HL-60 (cell line): Measurements from ENCODE around the gene COL9A1.

ENCODE experiments used
- DNase-seq, 2 experiments: peaks; one replicate each; pipeline ENCODE4 v3.0.0-alpha.2; 2010 to 2020; ENCODE audit warnings: low read depth in 1 of 2, low spot score in 1 of 2
- H3K27ac ChIP-seq: fragments of 250-450 bp; sonication (Bioruptor Pico); replicated peaks from 2 replicates; pipeline ENCODE4 v1.5.1; 2020; ENCODE audit warnings: mild to moderate bottlenecking, moderate library complexity
- H3K27me3 ChIP-seq: fragments of 250-450 bp; sonication (Bioruptor Pico); 2 replicates; pipeline ENCODE4 v1.5.1; 2021; ENCODE audit warnings: mild to moderate bottlenecking, moderate library complexity; ENCODE audit not compliant: insufficient read depth, poor library complexity, severe bottlenecking
- H3K4me3 ChIP-seq: replicated peaks from 2 replicates; pipeline ENCODE4 v1.5.1; 2011; ENCODE audit warnings: mild to moderate bottlenecking, control low read depth, low read length; ENCODE audit not compliant: insufficient read depth
- CTCF ChIP-seq: IDR thresholded peaks from one replicate; pipeline ENCODE4 v1.5.1; 2011; ENCODE audit warnings: low read length, control low read depth, inconsistent platforms; ENCODE audit not compliant: insufficient read depth
- GABPA ChIP-seq: IDR thresholded peaks from 2 replicates; pipeline ENCODE4 v1.6.1; 2012; ENCODE audit warnings: low read depth
- POLR2AphosphoS5 ChIP-seq: IDR thresholded peaks from 2 replicates; pipeline ENCODE4 v1.6.1; 2012; ENCODE audit warnings: low read depth
- REST ChIP-seq: IDR thresholded peaks from 2 replicates; pipeline ENCODE4 v1.6.1; 2012; ENCODE audit warnings: low read depth; ENCODE audit not compliant: insufficient replicate concordance
- SPI1 ChIP-seq: IDR thresholded peaks from 2 replicates; pipeline ENCODE4 v1.6.1; 2012; ENCODE audit warnings: low read depth, mild to moderate bottlenecking, borderline replicate concordance

COL9A1 gene

GRCh38 chr6:70281923-70282311 is 21.0 kb downstream of the COL9A1 start:
- no peak for DNase-seq
- H3K4me3 ChIP-seq = no peak overlapping the region

GRCh38 chr6:70280400-70280853 is 22.5 kb downstream of the COL9A1 start:
- no peak overlapping the region for H3K4me3 ChIP-seq
- no peak for DNase-seq
- H3K27me3 ChIP-seq = peaks cover 16% of the 10 kb centered on the region
- no peak for TF ChIP-seq POLR2AphosphoS5
- no peak for TF ChIP-seq GABPA
- no peak for TF ChIP-seq CTCF
- no peak for TF ChIP-seq SPI1
- TF ChIP-seq REST = no peak
- H3K27ac ChIP-seq = no peak overlapping the region

More at GRCh38 chr6:70281923-70282311, 21.0 kb downstream of the COL9A1 start:
- Histone ChIP-seq H3K27me3 (peaks cover 16% of the 10 kb centered on the region), H3K27ac (no peak overlapping the region)
- TF ChIP-seq GABPA (no peak), CTCF (no peak)

GRCh38 chr6:70277470-70277869 is 25.4 kb downstream of the COL9A1 start:
- no peak for TF ChIP-seq POLR2AphosphoS5
- TF ChIP-seq GABPA = no peak
- no peak for TF ChIP-seq CTCF
- TF ChIP-seq REST = no peak
- TF ChIP-seq SPI1 = no peak
- no peak for DNase-seq
- H3K27me3 ChIP-seq = peaks cover 5% of the 10 kb centered on the region
- no peak overlapping the region for H3K4me3 ChIP-seq
- H3K27ac ChIP-seq = no peak overlapping the region

- TF ChIP-seq CTCF (no peak), GABPA (no peak), SPI1 (no peak), POLR2AphosphoS5 (no peak), REST (no peak)
- Histone ChIP-seq H3K27ac (no peak overlapping the region), H3K4me3 (no peak overlapping the region), H3K27me3 (peaks cover 2% of the 10 kb centered on the region)
- DNase-seq = no peak
Measured at GRCh38 chr6:70274338-70274737, 28.5 kb downstream of the COL9A1 start.
